Left ventricle myocardium superior (tissue), 1 donor: ENCODE results near the gene COA8. TPM values are rescaled to one million over a fixed set of nuclear protein-coding genes. Genes with fewer than 3 reads are reported as not detected.
"Not testable (repeated sequence)": the region's sequence is repeated elsewhere in the genome, so short reads cannot be mapped to it uniquely, and the experiment has no call there.

Experiments
- ATAC-seq: fragments of 200-7000 bp; cut with Tn5 transposase; one replicate; pipeline ENCODE4 v1.9.1; 2020; ENCODE audit warnings: mild to moderate bottlenecking, moderate library complexity
- DNase-seq: peaks from one replicate; pipeline ENCODE4 v3.0.0-alpha.2; 2020
- intact Hi-C: fragments of 100-400 bp; cut with micrococcal nuclease; formaldehyde crosslinking; loops from one replicate; pipeline ENCODE4 v1.11.0; 2022
- total RNA-seq: library from RNA; stranded (reverse); fragmentation: NEBNext Ultra II Directional; extraction: Animal tissue kit (Norgen Biotek cat#: 25700); gene quantifications from one replicate; pipeline ENCODE4 v1.2.1, GENCODE V29; 2021
- donor health status: DM: no; HTN: yes; CAD: no; lungs with severe emphysema.

COA8 gene
- total RNA-seq, 1 donor from 2014 or later, result 56.2 TPM

DNA sequence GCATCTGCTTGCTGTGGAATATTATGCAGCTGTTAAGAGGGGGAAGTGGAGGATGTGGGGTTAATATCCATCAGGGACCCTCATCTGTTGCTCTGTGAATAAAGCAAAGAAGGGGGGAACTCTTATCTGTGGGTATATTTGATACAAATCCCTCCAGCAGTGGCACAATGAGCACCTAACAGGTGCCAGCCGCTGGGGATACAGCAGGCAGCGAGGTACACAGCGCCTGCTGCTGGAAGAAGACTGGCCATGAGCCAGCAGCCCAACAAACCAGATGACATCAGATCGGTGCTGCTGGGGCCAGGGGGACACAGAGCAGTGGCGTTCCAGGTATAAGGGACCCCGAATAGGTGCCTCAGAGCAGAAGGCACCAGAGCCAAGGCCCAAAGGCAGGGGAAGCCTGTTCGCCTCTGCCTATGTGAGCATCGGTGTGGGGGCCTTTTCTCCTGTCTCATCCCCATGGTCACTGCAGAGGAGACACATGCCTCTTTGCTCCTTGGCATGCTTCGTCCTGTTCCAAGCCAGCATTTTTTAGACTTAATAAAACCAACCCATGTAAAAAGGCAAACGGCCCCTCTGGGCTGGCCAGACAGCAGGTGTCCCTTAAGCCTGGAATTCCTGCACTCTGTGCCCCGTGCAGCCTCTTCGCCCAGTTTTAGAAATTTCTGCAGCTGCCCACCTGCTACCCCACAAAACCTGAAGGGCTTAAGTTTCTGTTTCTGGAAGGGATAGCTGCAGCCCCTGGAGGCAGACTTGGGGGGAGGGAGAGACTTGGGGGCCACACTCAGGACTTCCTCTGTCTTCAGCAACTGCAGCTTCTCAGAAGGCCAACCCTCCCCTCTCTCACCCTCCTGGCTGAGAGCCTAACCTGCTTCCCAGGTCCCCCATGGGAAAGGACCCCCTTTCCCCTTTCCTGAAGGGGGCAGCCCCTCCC is 38.5 kb upstream of the COA8 start:
- ATAC-seq (no peak), DNase-seq (peak; percentile 35)
- intact Hi-C loops, result no loop called here

- ATAC-seq, intact Hi-C loops: not testable (repeated sequence)
- peak; percentile 43 for DNase-seq
Measured at GRCh38 chr14:103525430-103526246, 37.1 kb upstream of the COA8 start.

DNA sequence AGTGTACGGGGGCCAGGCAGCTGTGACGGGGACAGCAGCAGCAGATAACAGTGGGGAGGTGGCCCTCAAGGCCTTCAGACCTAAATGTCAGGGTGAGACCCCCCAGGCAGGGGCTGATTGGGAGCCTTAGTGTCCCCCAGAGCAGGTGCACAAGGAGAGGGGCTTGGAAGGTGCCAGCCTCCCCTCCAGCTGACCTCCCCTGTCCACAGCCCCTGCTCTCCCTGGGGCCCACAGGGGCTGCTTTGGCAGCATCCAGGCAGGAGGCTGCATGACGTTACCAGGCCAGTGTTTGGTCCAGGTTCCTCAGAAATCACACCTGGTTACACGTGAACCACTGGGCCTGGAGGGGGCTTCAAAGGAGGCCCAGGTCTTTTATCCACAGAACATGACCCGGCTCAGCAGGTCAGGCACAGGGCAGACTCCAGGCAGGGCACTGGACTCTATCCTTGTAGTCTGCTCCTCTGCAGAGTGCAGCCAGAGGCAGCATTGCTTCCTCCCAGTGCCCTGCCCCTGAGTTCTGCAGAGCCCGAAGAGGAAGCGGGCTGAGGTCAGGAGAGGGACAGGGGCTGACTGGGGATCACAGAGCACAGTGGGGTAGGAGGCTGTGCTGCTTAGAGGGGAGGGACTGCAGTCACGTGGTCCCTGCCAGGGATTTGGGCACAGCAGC is 36.4 kb upstream of the COA8 start:
- ATAC-seq, result no peak
- DNase-seq, result peak; percentile 36
- intact Hi-C loops, result no loop called here

GRCh38 chr14:103526914-103527248 is 35.9 kb upstream of the COA8 start:
- intact Hi-C loops, result no loop called here
- ATAC-seq (no peak), DNase-seq (no peak)

DNA sequence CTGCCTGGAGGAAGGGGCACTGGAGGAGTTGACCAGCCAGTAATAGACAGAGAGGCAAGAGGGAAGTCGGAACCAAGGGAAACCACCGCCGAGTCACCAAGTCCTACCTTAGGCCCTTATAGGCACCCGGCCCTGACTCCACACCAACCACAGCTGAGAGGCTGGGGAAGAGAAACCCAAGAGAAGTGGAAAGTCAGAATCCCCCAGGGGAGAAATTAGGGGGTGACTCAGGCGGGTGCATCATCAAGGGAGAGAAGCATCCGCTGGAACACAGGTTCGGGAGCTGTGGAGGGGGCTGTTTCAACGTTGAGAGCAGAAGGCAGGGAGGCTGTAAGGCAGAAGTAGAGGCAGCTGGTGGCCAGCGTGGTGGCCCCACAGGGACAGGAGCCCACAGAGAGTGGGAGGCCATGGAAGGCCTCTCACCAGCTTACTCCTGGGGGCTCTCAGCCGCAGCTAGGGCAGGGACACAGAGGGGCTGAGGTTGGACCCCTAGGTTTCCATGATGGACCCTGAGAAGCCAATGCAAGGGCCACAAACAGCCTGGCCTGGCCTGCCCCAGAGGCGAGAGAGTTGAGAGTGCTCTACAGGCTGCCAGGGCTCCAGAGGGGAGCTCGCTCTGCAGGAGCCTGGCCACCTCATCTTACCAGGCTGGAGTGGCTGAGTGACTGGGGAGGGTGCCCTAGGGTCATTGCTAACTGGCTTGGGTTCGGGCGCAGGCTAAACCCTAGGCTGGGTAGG is 35.2 kb upstream of the COA8 start:
- intact Hi-C loops, result no loop called here
- ATAC-seq (peak; percentile 0), DNase-seq (peak; percentile 32)

GRCh38 chr14:103528146-103528586 is 34.6 kb upstream of the COA8 start:
- ATAC-seq (peak; percentile 56), DNase-seq (peak; percentile 51)
- intact Hi-C loops, result no loop called here

DNA sequence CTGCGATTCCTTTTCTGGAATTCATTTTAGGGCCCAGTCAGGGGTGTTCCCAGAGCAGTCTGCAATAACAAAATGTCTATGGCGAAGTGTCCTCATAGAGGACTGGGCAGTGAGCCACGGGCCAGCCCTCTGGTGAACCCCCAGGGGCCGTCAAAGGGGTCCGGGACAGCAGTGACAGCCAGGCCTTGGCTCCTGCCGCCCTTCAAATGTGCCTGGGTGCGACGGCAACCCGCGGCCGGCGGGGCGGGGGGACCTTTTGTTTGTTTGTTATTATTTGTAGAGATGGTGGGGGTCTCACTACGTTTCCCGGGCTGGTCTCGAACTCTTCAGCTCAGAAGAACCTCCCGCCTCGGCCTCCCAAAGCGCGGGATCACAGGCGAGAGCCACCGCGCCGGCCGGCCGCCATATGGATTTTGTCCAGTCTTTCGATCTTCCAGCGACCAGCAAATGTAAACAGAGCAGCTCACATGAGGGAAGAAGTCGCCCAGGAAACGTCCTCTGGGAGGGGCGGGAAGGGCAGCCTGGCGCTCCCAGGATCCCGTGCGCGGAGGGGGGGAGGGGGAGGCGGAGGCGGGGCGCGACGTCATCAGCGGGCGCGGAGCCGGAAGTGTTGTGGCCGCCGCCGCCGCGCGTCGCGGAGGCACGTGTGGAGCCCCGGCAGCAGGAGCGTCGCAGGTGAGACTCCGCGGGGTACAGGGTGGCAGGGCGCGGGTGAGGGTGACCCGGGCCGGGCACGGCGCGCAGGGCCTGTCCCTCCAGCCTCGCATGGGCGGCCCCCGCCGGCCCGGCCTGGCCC is 34.0 kb upstream of the COA8 start, which contains the start of gene TRMT61A:
TRMT61A (plus strand) TSS at position 610 of the 796 bp plus-strand sequence. CDS start 783 bp downstream, outside the sequence.
- DNase-seq (peak; percentile 93), ATAC-seq (peak; percentile 90)
- intact Hi-C loops, result no loop called here

DNA sequence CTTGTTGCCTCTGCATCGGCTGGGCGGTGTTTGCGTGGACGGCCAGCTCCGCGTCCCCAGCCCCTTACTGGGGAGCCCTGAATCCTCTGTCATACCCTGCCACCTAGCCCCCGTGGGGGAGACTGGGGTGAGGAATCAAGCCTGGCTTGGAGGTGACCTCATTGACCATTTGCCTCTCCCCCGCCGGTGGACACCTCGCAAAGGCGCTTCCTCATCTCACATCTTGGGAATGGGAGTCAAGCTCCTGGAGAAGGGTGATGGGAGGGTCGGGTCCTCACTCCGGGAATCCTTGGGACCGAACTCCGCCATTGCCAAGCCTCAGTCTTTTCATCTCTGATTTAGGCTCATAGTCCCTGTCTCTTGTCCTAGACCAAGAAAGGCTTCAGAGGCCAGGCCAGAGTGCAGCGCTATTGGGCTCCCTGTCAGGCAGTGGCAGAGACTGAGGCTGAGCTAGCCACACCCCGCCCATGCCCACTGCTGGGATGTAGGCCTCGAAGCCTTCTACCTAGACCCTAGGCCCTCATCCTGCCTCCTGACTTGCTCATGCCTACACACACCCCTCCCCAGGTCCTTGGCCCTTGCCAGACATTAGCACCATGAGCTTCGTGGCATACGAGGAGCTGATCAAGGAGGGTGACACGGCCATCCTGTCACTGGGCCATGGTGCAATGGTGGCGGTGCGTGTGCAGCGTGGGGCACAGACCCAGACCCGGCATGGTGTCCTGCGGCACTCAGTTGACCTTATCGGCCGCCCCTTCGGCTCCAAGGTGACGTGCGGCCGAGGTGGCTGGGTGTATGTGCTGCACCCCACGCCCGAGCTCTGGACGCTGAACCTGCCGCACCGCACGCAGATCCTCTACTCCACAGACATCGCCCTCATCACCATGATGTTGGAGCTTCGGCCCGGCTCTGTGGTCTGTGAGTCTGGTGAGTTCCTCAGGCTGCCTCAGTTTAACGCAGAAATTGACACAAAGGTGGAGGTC is 33.1 kb upstream of the COA8 start:
- no peak for ATAC-seq
- intact Hi-C loops, result no loop called here

DNA sequence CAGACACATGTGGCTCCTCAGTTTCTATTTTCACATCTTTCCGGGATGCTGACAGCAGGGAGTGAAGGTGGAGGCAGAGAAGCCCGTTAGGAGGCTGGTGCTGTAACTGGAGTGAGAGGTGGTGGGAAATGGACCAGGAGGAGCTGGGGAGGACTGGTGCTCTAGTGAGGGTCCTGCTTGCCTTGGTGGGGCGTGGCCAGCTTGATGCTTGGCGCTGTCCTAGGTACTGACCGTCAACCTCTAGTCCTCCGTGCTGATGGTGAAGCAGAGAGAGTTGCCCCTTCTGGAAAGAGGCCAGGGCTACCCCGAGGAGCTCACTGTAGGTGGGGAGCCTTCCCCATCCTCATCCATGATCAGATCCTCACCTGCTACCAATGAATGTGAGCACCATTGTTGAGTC is 32.4 kb upstream of the COA8 start:
- peak; percentile 33 for DNase-seq
- intact Hi-C loops, result no loop called here
- no peak for ATAC-seq

More for the DNA sequence above, 33.1 kb upstream of the COA8 start:
- DNase-seq, result peak; percentile 29

DNA sequence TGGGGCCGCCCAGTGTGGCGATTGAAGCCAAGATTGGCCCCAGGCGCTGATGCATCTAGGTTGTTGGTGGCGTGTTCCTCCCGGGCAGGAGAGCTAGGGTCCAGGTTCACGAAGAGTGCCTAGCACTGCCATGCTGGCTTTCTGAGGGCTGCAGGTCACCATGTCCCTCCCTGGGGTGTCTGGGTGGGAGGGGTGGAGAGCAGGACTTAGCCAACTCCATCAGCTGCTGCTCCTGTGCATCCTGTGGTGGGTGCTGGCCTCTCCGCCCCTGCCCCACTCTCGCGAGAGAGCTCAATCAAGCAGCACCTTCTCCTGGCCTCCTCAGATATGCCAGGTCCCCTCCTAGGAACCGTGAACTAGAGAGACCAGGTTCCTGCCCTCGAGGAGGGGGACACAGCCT is 31.9 kb upstream of the COA8 start:
- DNase-seq (no peak), ATAC-seq (no peak)
- intact Hi-C loops, result no loop called here

DNA sequence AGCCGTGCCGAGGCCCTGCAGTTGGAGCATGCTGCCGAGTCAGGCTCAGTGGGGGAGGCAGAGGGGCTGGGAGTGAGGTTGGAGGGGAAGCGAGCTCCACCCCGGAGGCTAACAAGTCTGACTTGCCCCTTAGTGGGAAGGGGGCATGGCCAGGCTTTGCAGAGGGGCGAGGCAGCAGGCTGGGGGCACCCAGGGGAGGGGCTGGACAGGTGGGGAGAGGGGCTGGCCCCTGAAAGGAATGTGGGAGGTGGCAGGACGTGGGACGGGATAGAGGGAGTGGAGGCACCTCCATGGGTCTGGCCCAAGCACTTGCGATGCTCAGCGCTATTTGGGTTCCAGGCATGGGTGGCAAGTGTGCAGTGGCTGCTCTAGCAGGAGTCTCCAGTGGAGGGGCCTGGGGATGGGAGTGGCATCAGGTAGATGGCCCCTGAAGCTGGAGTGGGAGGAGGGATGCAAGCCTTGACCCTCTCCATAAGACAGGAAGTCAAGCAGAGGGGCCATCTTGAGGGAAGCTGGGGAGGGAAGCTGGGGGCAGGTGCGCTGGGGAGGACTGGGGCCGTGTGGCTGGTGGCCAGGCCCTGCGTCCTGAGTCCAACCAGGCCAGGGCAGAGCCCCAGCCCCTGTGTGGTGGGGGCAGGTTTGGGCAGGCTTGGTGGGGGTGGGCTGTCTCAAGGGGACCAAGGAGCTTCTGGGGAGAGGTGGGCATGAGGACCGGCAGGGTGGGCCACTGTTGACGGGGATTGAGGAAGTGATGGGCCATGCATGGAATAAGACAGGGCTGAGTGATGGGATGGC is 31.1 kb upstream of the COA8 start:
- DNase-seq, result no peak
- no peak for ATAC-seq
- intact Hi-C loops, result no loop called here

- intact Hi-C loops, result no loop called here
- ATAC-seq (no peak), DNase-seq (no peak)
Measured at GRCh38 chr14:103532216-103533136, 30.3 kb upstream of the COA8 start.

GRCh38 chr14:103533137-103533998 is 29.4 kb upstream of the COA8 start:
- DNase-seq (no peak), ATAC-seq (no peak)
- intact Hi-C loops, result no loop called here

DNA sequence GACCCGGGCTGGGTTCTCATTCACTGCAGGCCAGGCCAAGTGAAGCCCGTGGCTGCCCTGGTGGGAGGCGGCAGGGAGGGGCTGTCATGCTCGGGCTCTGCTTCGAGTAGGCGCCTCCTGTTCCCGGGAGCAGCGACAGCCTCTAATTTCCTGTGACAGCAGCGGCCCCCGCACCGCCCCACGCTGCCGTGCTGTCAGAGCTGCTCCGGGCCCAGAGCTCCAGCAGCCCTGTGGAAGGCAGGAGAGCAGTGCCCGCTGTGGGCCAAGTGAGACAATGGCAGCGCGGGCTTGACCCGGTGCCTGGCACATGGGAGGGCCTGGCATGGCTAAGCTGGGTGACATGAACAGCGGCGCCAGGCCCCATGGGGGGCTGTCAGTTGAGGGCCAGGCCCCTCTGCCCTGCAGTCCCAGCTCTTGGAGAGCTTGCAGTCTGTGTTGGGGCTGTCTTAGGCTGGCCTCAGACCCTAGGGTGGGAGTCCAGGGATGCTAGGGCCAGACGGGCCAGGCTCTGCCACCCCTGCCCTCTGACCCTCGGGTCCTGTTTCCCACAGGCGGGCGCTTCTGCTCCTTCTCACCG is 28.7 kb upstream of the COA8 start:
- DNase-seq, result no peak
- no peak for ATAC-seq
- intact Hi-C loops, result no loop called here
